HG02973 (cell line): ENCODE measurements around the gene FXYD3.

Source experiments
- ATAC-seq: cut with Tn5 transposase; IDR thresholded peaks from one replicate; pipeline ENCODE4 v1.9.1; 2021; ENCODE audit warnings: moderate library complexity; ENCODE audit not compliant: unreplicated experiment

FXYD3 gene

DNA sequence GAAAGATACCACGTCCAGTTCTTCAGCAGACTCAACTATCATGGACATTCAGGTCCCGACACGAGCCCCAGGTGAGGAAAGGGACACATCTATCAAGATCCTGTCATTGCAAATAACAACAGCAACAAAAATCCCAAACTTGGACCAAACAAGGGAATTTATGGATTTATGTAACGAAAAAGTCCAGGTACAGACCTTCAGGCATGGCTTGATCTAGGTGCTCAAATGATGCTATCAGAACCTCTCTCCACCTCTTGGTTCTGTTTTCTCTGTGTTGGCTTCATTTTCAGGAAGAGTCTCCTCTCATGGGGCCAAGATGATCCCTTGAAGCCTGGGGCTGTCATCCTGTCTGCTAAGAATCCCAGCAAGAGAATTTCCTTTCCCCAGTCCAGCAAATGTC, 41.8 kb downstream of the FXYD3 start:
- no peak for ATAC-seq

DNA sequence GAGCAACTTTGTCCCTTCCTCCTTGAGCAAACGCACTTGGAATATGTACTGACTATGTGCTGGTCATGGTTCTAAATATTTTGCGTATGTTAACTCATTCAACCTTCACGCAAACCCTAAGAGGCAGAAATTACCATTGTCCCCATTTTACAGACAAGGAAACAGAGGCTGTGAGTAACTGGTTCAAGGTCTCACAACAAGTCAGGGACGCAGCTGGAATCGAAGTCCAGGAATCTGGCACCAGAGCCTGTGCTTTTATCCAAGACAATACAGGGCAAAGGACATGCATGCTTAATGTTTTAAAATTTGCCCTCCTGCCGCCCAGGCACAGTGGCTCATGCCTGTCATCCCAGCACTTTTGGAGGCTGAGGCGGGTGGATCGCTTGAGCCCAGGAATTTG, 44.0 kb downstream of the FXYD3 start:
- no peak for ATAC-seq

DNA sequence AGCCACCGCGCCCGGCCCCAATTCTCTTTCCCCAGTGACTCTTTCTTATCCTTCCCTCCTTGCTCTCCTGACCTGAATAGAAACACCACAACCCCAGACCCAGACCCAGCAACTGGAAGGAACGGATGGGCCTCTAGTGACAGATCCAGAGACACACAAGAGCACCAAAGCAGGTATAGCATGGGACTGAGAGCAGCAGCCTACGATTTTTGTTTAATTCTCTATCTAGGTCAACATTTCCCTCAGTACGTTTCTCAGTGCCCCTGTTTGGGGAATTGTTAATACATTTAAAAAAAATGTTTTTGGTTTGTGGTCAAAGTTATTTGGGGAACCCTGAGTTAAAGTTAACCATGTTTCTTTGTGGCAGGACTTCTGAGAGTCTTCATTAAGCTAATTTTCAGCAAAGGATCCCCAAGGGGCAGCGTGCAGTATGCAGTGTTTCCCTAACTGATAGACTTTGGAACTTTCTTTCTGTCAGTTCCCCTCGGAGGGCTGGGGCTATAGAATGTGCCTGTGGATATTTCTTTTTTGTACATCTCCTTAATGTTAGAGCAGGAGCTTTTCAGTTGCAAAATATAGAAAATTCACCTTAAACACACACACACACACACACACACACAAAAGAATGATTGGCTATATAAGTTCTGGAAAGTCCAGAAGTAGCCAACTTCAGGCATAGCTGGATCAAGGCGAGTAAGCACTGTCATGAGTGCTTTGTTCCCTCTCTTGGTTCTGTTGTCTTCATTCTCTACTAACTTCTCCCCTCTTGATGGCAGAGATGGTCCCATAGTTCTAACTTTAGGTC, 45.2 kb downstream of the FXYD3 start:
- ATAC-seq = no peak

DNA sequence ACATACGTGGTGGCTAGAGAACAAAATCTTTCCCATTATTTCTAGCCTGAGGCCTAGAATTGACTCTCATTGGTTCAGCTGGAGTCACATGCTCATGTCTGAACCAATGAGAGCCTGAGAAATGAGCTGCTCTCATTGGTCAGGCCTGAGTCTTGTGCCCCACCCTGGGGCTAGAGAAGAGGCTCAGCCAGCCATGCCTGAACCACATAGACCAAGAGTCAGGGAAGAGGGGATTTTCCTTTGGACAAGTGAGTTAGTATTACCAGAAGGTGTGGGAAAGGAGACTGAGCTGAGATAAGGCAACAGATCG, 45.8 kb downstream of the FXYD3 start:
- no peak for ATAC-seq

DNA sequence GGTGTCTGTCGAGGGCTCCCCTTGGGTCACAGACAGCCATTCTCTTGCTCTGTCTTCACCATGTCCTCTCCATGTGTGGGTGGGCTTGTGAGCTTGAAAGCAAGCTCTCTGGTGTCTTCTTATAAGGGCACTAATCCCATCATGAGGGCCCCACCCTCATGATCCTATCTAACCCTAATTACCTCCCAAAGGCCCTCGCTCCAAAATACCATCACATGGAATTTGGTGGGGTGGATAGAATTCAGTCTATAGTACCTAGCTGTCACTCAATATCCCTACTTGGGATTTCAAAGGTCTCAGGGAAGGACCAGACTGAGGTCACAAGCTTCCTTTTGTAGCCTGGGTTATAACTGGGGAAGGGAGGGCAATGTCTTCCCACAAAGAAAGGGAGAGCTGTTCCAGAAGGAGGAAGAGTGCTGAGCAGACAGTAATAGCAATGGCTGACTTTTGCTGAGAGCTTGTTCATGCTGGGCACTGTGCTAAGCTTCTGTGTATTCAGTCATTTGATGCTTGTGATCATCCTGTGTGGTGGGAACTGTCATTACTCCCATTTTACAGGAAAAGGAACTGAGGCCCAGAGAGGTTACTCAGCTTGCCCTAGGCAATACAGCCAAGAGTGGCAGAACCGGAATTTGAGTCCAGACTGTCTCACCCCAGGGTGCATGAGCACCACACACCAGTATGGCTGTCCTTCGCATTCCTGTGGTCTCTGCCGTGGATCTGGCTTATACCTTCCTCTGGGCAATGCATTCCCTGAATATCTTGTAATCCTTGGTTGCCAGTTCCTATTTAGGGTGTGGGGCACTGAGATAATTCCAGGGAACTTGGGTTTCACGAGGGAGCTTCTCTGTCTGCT, 47.1 kb downstream of the FXYD3 start:
- no peak for ATAC-seq

DNA sequence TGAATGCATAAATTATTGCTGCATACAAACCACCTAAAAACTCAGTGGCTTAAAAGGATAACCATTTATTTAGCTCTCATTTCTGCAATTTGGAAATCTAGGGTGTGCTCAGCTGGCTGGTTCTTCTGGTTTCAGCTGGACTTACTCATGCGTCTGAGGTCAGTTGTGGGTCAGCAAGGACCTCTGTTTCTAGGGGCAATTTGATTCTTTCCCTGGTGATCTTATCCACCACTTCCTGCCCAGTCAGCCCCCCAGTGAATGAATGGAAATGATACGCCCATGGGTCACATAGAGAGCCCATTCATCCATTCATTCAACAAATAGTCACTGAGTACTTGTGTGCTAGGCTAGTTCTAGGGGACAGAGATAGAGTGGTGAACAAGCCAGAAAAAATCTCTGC, 48.8 kb downstream of the FXYD3 start:
- no peak for ATAC-seq

DNA sequence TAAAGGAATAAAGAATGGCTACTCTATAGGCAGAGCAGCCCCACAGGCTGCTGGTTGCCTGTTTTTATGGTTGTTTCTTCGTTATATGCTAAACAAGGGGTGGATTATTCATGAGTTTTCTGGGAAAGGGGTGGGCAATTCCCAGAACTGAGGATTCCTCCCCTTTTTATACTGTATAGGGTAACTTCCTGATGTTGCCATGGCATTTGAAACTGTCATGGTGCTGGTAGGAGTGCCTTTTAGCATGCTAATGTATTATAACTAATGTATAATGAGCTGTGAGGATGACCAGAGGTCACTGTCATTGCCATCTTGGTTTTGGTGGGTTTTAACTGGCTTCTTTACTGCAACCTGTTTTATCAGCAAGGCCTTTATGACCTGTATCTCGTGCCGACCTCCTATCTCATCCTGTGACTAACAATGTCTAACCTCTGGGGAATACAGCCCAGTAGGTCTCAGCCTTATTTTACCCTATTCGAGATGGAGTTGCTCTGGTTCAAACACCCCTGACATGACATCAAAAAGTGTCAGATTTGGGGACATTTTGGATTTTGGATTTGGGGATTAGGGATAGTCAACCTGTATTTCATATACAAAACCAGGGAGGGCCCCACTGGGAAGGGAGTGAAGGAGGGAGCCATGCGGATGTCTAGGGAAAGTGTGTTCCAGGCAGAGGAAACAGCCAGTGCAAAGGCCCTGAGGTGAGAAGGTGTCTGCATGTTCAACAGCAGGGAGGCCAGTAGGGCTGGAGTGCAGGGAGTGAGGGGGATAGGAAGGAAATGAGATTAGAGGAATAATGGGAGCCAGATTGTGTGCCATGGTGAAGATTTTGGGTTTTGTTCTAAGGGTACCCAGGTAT, 49.8 kb downstream of the FXYD3 start:
- ATAC-seq = no peak

DNA sequence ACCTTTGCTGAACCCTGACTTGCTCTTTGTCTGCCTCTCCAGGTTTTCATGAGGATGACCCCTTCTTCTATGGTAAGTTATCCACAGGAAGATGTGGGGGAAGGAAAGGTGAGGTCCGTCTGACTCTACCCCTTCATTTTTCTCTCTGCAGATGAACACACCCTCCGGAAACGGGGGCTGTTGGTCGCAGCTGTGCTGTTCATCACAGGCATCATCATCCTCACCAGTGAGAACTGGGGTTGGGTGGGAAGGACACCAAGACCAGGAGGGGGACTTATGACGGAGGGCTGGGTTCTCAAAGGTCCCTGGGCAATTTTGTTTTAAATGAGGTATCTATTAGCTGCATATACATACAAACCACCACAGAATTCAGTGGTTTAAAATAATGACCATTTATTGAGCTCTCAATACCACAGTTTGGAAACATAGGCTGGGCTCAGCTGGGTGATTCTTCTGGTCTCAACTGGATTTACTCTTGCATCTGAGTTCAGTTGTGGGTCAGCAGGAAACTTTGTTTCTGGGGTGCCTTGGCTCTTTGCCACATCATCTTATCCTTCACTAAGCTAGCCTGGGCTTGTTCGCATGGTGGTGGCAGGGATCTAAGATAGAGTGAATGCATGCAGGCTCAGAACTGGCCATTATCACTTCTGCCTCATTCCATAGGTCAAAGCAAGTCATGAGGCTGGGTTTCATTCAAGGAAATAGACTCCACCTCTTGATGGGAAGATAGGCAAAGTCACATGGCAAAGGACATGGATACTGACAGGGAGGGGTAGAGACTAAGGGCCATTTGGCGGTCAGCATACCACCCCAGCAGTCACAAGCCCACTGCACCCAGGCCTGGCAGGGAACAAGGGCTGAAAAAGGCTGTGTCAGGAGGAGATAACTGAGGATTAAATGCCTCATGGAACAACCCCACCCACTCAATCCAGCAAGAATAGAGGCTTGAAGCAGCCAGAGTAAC, 50.8 kb downstream of the FXYD3 start:
- ATAC-seq = no peak

DNA sequence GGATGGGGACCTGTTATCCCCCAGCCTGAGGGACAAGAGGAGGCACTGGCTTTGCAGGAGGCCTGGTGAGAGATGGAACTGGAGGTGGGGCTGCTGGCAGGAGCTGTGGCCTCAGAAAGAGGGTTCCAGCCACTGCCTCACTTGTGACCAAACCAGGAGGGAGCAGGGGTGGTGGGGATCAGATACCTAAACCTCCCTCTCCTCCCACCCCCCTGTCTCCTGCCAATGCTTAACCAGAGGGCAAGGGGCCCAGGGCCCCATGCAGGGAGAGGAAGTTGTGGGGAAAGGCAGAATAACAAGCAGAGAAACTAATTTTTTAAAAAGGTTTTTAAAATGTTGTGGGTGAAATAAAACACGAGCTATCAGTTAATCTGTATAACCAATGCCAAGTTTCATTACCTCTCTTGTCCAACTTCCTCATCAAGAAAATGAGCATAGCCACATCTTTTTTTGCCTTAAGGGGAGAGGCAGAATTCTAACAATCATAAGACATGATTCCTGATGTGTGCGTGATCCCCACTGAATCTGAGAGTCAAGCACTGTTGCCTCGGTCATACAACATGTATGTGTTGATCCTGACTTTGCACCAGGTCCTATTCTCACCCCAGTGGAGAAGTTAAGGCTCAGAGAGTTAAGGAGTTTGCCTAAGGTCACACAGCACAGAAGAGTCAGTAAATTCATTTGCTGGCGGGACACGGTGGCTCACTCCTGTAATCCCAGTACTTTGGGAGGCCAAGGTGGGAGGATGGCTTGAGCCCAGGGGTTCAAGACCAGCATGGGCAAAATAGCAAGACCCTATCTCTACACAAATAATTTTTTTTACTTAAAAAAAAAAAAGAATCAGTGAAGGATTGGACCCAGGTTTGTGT, 51.9 kb downstream of the FXYD3 start:
- ATAC-seq = no peak

DNA sequence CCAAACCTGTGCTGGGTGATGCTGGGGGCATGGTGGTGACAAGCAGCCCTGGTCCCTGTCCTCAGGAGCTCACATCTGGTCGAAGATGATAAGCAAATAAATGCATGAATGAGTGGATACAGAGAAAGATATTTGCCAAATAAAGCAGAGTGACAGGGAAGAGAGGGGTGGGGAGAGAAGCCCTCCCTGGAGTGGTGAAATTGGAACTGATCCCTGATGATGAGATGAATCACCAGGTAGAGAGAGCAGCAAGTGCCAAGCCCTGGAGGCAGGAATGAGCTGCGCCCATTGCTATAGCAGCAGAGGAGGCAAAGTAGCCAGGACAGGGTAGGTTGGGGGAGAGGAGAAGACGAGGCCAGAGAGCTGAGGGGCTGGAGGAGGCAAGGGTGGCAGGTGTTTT, 52.6 kb downstream of the FXYD3 start:
- ATAC-seq = no peak

DNA sequence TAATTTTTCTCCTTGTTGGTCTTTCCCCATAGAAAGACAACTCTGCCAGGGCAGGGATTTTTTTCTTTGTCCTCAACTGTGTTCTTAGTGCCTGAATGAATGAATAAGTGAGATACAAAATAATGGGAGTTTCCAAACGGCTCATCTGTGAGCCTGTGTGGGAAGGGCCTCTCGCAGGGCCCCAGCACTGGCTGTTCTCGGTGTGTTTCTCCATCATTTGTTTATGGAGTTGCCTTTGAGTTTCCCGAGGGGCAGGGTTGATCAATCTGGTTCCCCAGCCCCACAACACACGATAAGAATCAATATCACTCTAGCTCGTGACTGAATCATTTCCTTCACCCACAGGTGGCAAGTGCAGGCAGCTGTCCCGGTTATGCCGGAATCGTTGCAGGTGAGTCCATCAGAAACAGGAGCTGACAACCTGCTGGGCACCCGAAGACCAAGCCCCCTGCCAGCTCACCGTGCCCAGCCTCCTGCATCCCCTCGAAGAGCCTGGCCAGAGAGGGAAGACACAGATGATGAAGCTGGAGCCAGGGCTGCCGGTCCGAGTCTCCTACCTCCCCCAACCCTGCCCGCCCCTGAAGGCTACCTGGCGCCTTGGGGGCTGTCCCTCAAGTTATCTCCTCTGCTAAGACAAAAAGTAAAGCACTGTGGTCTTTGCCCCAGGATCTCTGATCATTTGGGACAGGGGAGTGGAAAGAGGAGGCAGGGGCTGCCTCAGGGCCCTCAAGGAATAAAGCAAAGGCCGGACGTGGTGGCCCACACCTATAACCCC, 53.8 kb downstream of the FXYD3 start:
- ATAC-seq = no peak

DNA sequence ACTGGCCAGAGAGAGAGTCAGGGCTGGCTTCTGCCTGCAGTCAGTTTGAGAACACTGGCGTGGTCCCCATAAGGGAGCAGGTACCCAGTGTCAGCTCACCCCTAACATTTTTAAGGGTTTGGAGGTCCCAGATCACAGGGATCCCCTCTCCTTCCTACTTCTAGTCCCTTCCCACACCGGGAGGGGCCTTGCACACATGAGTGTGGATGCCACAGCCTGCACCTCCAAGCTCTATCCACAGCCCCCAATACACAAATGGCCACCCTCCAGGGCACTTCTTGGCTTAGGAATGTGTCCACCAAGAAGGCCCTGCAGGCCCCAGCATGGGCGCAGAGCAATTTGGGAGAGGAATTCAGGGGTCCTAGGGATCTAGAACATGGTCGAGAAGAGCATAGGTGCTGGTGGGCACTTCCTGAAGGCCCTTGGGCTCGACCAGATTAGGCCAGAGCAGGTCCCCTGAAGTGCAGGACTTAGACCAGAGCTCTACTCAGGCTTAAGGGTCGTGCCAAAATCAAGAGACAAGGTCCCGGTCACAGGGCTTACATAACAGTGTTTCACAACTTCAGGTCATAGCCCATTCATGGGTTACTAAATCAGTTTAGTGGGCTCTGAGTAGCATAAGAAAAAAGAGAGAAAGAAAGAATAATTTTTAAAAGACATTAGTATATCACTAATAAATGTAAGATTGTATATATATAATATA, 54.9 kb downstream of the FXYD3 start:
- no peak for ATAC-seq

DNA sequence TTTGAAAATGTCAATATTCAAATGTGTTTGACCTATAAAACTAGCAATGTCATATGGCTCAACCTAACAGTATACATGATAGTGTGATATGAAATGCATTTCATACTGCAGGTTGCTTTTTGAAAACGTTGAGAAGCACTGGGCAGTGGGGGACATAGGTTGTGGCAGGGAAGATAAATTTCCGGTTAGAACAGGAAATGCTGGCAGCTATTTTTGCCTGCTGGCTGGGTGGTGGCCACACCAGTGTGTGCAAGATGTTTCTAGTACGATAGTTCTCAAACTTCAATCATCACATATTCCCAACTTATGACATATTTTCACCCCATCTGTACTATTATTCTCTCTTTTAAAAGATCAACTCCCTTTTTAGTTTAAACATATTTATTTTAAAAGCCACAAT, 56.1 kb downstream of the FXYD3 start:
- ATAC-seq = no peak
